Caco-2 (cell line): ENCODE data around the gene TMEM218. TPM values are rescaled to one million over a fixed set of nuclear protein-coding genes. Genes with fewer than 3 reads are reported as not detected.
A peak's percentile ranks its signal among the peaks of the same experiment; 100 is the strongest.

Experiments
- BruUV-seq: library from RNA; stranded (reverse); fragments of 400-500 nt; replicated peaks from 2 replicates; lab custom pipeline; 2021; lab: Mats Ljungman, UMichigan
- CTCF ChIA-PET: fragments of 300-600 bp; sonication (Branson Sonifier 250); formaldehyde crosslinking; loops from one replicate; lab custom pipeline; 2022; ENCODE audit warnings: antibody characterized with exemption; lab: Charles Lee
- POLR2A ChIA-PET: fragments of 300-600 bp; sonication (Branson Sonifier 250); formaldehyde crosslinking; loops from one replicate; lab custom pipeline; 2022; ENCODE audit warnings: antibody characterized with exemption; lab: Charles Lee
- DNase-seq, 2 experiments: peaks; one replicate each; pipeline versions ENCODE4 v3.0.0 to v3.0.0-alpha.2; 2020 to 2022
- H3K27me3 ChIP-seq: replicated peaks from 2 replicates; pipeline ENCODE4 v1.6.0; 2011; ENCODE audit warnings: low read length; ENCODE audit not compliant: control insufficient read depth, insufficient read depth
- H3K36me3 ChIP-seq: 2 replicates; pipeline ENCODE4 v1.5.1; 2011; ENCODE audit warnings: low read length; ENCODE audit not compliant: control insufficient read depth, insufficient read depth
- H3K4me1 ChIP-seq: fragments of 250-450 bp; sonication (Bioruptor Pico); 2 replicates; pipeline ENCODE4 v1.5.1; 2020; ENCODE audit warnings: mild to moderate bottlenecking
- H3K4me3 ChIP-seq: 2 replicates; pipeline ENCODE4 v1.5.1; 2011; ENCODE audit warnings: low read depth, mild to moderate bottlenecking, control low read depth, low read length
- H3K9me3 ChIP-seq: fragments of 250-450 bp; sonication (Bioruptor Pico); 2 replicates; pipeline ENCODE4 v1.5.1; 2020; ENCODE audit warnings: mild to moderate bottlenecking, moderate library complexity
- H3K27ac Mint-ChIP-seq: one replicate; pipeline ENCODE4 v1.8.0; 2022; ENCODE audit warnings: mixed read lengths; ENCODE audit not compliant: unreplicated experiment
- H3K27me3 Mint-ChIP-seq: one replicate; pipeline ENCODE4 v1.8.0; 2022; ENCODE audit warnings: mixed read lengths; ENCODE audit not compliant: insufficient read depth, unreplicated experiment
- H3K36me3 Mint-ChIP-seq: one replicate; pipeline ENCODE4 v1.8.0; 2022; ENCODE audit warnings: mild to moderate bottlenecking, mixed read lengths; ENCODE audit not compliant: insufficient read depth, unreplicated experiment
- H3K4me1 Mint-ChIP-seq: one replicate; pipeline ENCODE4 v1.8.0; 2022; ENCODE audit warnings: low read depth, mixed read lengths; ENCODE audit not compliant: unreplicated experiment
- H3K4me3 Mint-ChIP-seq: one replicate; pipeline ENCODE4 v1.8.0; 2022; ENCODE audit warnings: mild to moderate bottlenecking, moderate library complexity, mixed read lengths; ENCODE audit not compliant: unreplicated experiment
- H3K9me3 Mint-ChIP-seq: one replicate; pipeline ENCODE4 v1.8.0; 2022; ENCODE audit warnings: mixed read lengths; ENCODE audit not compliant: unreplicated experiment
- CTCF ChIP-seq, 2 experiments: fragments of 200-600 bp in 1 of 2; IDR thresholded peaks; 1 replicate in 1 of 2; 2 replicates in 1 of 2; pipeline versions ENCODE4 v1.5.1 to v1.8.0; 2011 to 2022; ENCODE audit warnings: antibody characterized with exemption in 1 of 2, control low read depth in 1 of 2, inconsistent platforms in 1 of 2, low read depth in 1 of 2, low read length in 1 of 2, mild to moderate bottlenecking in 1 of 2, moderate library complexity in 1 of 2; ENCODE audit not compliant: insufficient read depth in 1 of 2, severe bottlenecking in 1 of 2, unreplicated experiment in 1 of 2
- intact Hi-C: fragments of 100-400 bp; cut with micrococcal nuclease; formaldehyde crosslinking; loops from one replicate; pipeline ENCODE4 v1.10.0; 2022; ENCODE audit not compliant: unreplicated experiment
- total RNA-seq: library from RNA; stranded (reverse); gene quantifications from 2 replicates; pipeline ENCODE4 v1.2.3, GENCODE V29; 2022

The TMEM218 gene
- total RNA-seq, 1 experiment from 2014 or later: 20.3 TPM

DNA sequence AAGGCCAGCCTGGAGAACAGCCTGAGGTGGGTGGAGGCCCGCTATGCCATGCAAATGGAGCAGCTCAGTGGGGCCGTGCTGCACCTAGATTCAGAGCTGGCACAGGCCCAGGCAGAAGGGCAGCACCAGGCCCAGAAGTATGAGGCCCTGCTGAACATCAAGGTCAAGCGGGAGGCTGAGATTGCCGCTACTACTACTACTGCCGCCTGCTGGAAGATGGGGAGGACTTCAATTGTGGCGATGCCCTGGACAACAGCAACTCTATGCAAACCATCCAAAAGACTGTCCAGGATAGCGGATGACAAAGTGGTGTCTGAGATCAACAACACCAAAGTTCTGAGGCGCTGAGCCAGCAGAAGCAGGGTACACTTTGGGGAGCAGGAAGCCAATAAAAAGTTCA is 3.1 kb upstream of the TMEM218 start:
- Mint-ChIP-seq H3K4me1 (no peaks in the 10 kb centered on the region), H3K9me3 (peaks cover 24% of the 10 kb centered on the region), H3K36me3 (peaks cover 20% of the 10 kb centered on the region), H3K27ac (no peak overlapping the region), H3K4me3 (no peak overlapping the region), H3K27me3 (peaks cover 4% of the 10 kb centered on the region)
- peaks cover 6% of the 10 kb centered on the region; the same call in 1 of the 2 replicates for H3K4me1 ChIP-seq
- CTCF ChIA-PET: no interaction called here
- no peaks in the 10 kb centered on the region for H3K27me3 ChIP-seq
- intact Hi-C loops: no loop called here
- no peak for DNase-seq
- 0 out of 2 replicates have a peak, but pooled peaks cover 4% of the 10 kb centered on the region for H3K9me3 ChIP-seq
- POLR2A ChIA-PET: no interaction called here
- no TSS peak for BruUV-seq
- TF ChIP-seq CTCF (IDR thresholded peaks at IDR 0.05; ENCODE audit: insufficient read depth in 1 of 2, low read depth in 1 of 2, low read length in 1 of 2, severe bottlenecking in 1 of 2, unreplicated experiment in 1 of 2): no peak
- no peaks in the 10 kb centered on the region for H3K36me3 ChIP-seq
- H3K4me3 ChIP-seq: no peak overlapping the region

GRCh38 chr11:125112208-125112604 is 780 bp upstream of the TMEM218 start:
- H3K9me3 Mint-ChIP-seq: peaks cover 24% of the 10 kb centered on the region
- peaks cover 4% of the 10 kb centered on the region for H3K27me3 Mint-ChIP-seq

GRCh38 chr11:125111001-125111342 is 454 bp downstream of the TMEM218 start:
- TSS peak; percentile 68 for BruUV-seq
- POLR2A ChIA-PET: interaction anchor here (0.6 to 2.0 kb wide), 5 partner anchors 13 to 777 kb away, joined by 4 to 21 read pairs (median 11); partner anchors contain the start of gene HYLS1
- no peak for DNase-seq
- Mint-ChIP-seq H3K4me3 (peak overlapping the region; percentile 88), H3K27ac (peak overlapping the region; percentile 90), H3K36me3 (peaks cover 20% of the 10 kb centered on the region), H3K4me1 (no peaks in the 10 kb centered on the region), H3K9me3 (peaks cover 24% of the 10 kb centered on the region), H3K27me3 (no peaks in the 10 kb centered on the region)
- Histone ChIP-seq H3K36me3 (no peaks in the 10 kb centered on the region), H3K9me3 (0 out of 2 replicates have a peak, but pooled peaks cover 4% of the 10 kb centered on the region), H3K27me3 (no peaks in the 10 kb centered on the region), H3K4me1 (peaks cover 6% of the 10 kb centered on the region; the same call in 1 of the 2 replicates), H3K4me3 (peak overlapping the region; percentile 50)
- intact Hi-C loops: loop anchor here (1.0 to 2.0 kb wide), 6 partner anchors 13 to 157 kb away; partner anchors contain the start of genes CCDC15 and SLC37A2
- no peak for TF ChIP-seq CTCF (IDR thresholded peaks at IDR 0.05; ENCODE audit: insufficient read depth in 1 of 2, low read depth in 1 of 2, low read length in 1 of 2, severe bottlenecking in 1 of 2, unreplicated experiment in 1 of 2)
- CTCF ChIA-PET: interaction anchor here (0.5 to 1.9 kb wide), 12 partner anchors 13 to 353 kb away, joined by 3 to 28 read pairs (median 4); no protein-coding TSS in a partner anchor

More at GRCh38 chr11:125112208-125112604, 780 bp upstream of the TMEM218 start:
- Mint-ChIP-seq H3K36me3 (peaks cover 20% of the 10 kb centered on the region), H3K4me1 (no peaks in the 10 kb centered on the region), H3K27ac (peak overlapping the region; percentile 90), H3K4me3 (peak overlapping the region; percentile 88)
- Histone ChIP-seq H3K9me3 (0 out of 2 replicates have a peak, but pooled peaks cover 4% of the 10 kb centered on the region), H3K4me1 (peaks cover 6% of the 10 kb centered on the region; the same call in 1 of the 2 replicates), H3K36me3 (no peaks in the 10 kb centered on the region), H3K4me3 (peak overlapping the region; percentile 35), H3K27me3 (no peaks in the 10 kb centered on the region)
- TF ChIP-seq CTCF (IDR thresholded peaks at IDR 0.05; ENCODE audit: insufficient read depth in 1 of 2, low read depth in 1 of 2, low read length in 1 of 2, severe bottlenecking in 1 of 2, unreplicated experiment in 1 of 2): no peak
- BruUV-seq: TSS peak; percentile 92
- ChIA-PET CTCF (interaction anchor here (0.6 to 1.9 kb wide), 12 partner anchors 12 to 1369 kb away, joined by 3 to 28 read pairs (median 4); no protein-coding TSS in a partner anchor), POLR2A (interaction anchor here (0.5 to 2.0 kb wide), 6 partner anchors 12 to 460 kb away, joined by 3 to 21 read pairs (median 12); partner anchors contain the start of gene CCDC15)
- DNase-seq: no peak
- intact Hi-C loops: no loop called here
